ENCODE measurements around the gene TNS1.

DNA sequence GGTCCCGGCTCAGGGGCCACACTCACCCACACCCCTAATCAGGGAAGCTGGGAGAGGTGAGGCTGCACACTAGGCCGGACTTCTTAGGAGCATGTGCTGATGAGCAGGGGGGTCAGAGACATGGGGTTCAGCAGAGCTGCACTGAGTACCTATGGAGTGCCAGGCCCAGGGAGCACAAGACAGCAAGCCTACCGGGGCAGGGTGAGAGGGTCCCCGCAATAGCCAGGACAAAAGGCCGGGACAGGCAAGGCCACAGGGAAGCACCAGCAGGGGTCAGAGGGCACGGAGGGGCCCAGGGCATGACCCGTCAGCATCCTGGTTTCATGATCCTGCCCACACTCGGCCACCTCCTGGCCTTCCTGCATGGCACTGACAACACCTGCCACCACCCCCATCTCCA is 73.5 kb downstream of the TNS1 start:
- TF ChIP-seq, protein P1, sequence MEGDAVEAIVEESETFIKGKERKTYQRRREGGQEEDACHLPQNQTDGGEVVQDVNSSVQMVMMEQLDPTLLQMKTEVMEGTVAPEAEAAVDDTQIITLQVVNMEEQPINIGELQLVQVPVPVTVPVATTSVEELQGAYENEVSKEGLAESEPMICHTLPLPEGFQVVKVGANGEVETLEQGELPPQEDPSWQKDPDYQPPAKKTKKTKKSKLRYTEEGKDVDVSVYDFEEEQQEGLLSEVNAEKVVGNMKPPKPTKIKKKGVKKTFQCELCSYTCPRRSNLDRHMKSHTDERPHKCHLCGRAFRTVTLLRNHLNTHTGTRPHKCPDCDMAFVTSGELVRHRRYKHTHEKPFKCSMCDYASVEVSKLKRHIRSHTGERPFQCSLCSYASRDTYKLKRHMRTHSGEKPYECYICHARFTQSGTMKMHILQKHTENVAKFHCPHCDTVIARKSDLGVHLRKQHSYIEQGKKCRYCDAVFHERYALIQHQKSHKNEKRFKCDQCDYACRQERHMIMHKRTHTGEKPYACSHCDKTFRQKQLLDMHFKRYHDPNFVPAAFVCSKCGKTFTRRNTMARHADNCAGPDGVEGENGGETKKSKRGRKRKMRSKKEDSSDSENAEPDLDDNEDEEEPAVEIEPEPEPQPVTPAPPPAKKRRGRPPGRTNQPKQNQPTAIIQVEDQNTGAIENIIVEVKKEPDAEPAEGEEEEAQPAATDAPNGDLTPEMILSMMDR (IDR thresholded peaks at IDR 0.05): no peak
- no peak for TF ChIP-seq EZH2phosphoT487 (IDR thresholded peaks at IDR 0.05)
